ENCODE data around the gene ATP6V1F.

Gene ATP6V1F

GRCh38 chr7:128890306-128891109 lies 27.9 kb downstream of the ATP6V1F start:
- no peaks in the 10 kb centered on the region for H3K4me1 Mint-ChIP-seq
- H3K27me3 Mint-ChIP-seq: peaks cover 16% of the 10 kb centered on the region
- H3K9me3 Mint-ChIP-seq: no peaks in the 10 kb centered on the region
- no peak overlapping the region for H3K27ac Mint-ChIP-seq
- peak overlapping the region; percentile 49 for H3K4me3 Mint-ChIP-seq
- no peaks in the 10 kb centered on the region for H3K36me3 Mint-ChIP-seq
- ATAC-seq: peak; percentile 28

- Mint-ChIP-seq H3K27me3 (peaks cover 9% of the 10 kb centered on the region), H3K9me3 (no peaks in the 10 kb centered on the region), H3K27ac (no peak overlapping the region), H3K36me3 (no peaks in the 10 kb centered on the region), H3K4me1 (no peaks in the 10 kb centered on the region), H3K4me3 (no peak overlapping the region)
- peak; percentile 47 for ATAC-seq
These were observed 28.7 kb downstream of the ATP6V1F start for GRCh38 chr7:128891110-128891941.

- ATAC-seq: no peak
- Mint-ChIP-seq H3K9me3 (no peaks in the 10 kb centered on the region), H3K4me3 (no peak overlapping the region), H3K36me3 (no peaks in the 10 kb centered on the region), H3K27ac (no peak overlapping the region), H3K4me1 (no peaks in the 10 kb centered on the region), H3K27me3 (peaks cover 9% of the 10 kb centered on the region)
These were observed 29.2 kb downstream of the ATP6V1F start for GRCh38 chr7:128891942-128892269.

GRCh38 chr7:128892521-128893250 lies 30.0 kb downstream of the ATP6V1F start:
- H3K27me3 Mint-ChIP-seq: peaks cover 9% of the 10 kb centered on the region
- H3K9me3 Mint-ChIP-seq: no peaks in the 10 kb centered on the region
- H3K4me1 Mint-ChIP-seq: no peaks in the 10 kb centered on the region
- no peak overlapping the region for H3K27ac Mint-ChIP-seq
- H3K36me3 Mint-ChIP-seq: no peaks in the 10 kb centered on the region
- ATAC-seq: no peak
- H3K4me3 Mint-ChIP-seq: no peak overlapping the region

GRCh38 chr7:128893251-128894100 lies 30.8 kb downstream of the ATP6V1F start:
- Mint-ChIP-seq H3K27ac (no peak overlapping the region), H3K4me1 (no peaks in the 10 kb centered on the region), H3K36me3 (peaks cover 3% of the 10 kb centered on the region), H3K27me3 (peaks cover 9% of the 10 kb centered on the region), H3K4me3 (no peak overlapping the region), H3K9me3 (peaks cover 1% of the 10 kb centered on the region)
- no peak for ATAC-seq

GRCh38 chr7:128894101-128894440 lies 31.4 kb downstream of the ATP6V1F start:
- Mint-ChIP-seq H3K4me1 (no peaks in the 10 kb centered on the region), H3K9me3 (peaks cover 3% of the 10 kb centered on the region), H3K4me3 (no peak overlapping the region), H3K27me3 (peaks cover 9% of the 10 kb centered on the region), H3K27ac (no peak overlapping the region), H3K36me3 (peaks cover 6% of the 10 kb centered on the region)
- no peak for ATAC-seq

- Mint-ChIP-seq H3K4me1 (no peaks in the 10 kb centered on the region), H3K9me3 (peaks cover 3% of the 10 kb centered on the region), H3K36me3 (peaks cover 6% of the 10 kb centered on the region), H3K27ac (no peak overlapping the region), H3K27me3 (peaks cover under 1% of the 10 kb centered on the region), H3K4me3 (no peak overlapping the region)
- no peak for ATAC-seq
These were observed 32.7 kb downstream of the ATP6V1F start for GRCh38 chr7:128895320-128895719.

GRCh38 chr7:128899392-128899791 lies 36.7 kb downstream of the ATP6V1F start:
- no peaks in the 10 kb centered on the region for H3K27me3 Mint-ChIP-seq
- no peak for ATAC-seq
- no peak overlapping the region for H3K27ac Mint-ChIP-seq
- peaks cover 3% of the 10 kb centered on the region for H3K4me1 Mint-ChIP-seq
- H3K9me3 Mint-ChIP-seq: peaks cover 3% of the 10 kb centered on the region
- H3K36me3 Mint-ChIP-seq: peaks cover 6% of the 10 kb centered on the region
- H3K4me3 Mint-ChIP-seq: no peak overlapping the region

GRCh38 chr7:128900237-128900636 lies 37.6 kb downstream of the ATP6V1F start:
- peaks cover 3% of the 10 kb centered on the region for H3K9me3 Mint-ChIP-seq
- no peak overlapping the region for H3K4me3 Mint-ChIP-seq
- no peak overlapping the region for H3K27ac Mint-ChIP-seq
- peaks cover 6% of the 10 kb centered on the region for H3K36me3 Mint-ChIP-seq
- peaks cover 12% of the 10 kb centered on the region for H3K4me1 Mint-ChIP-seq
- H3K27me3 Mint-ChIP-seq: no peaks in the 10 kb centered on the region
- no peak for ATAC-seq

GRCh38 chr7:128902761-128903585 lies 40.3 kb downstream of the ATP6V1F start:
- Mint-ChIP-seq H3K27ac (peak overlapping the region; percentile 5), H3K4me3 (no peak overlapping the region), H3K4me1 (peaks cover 24% of the 10 kb centered on the region), H3K27me3 (peaks cover 5% of the 10 kb centered on the region), H3K36me3 (peaks cover 6% of the 10 kb centered on the region), H3K9me3 (peaks cover 3% of the 10 kb centered on the region)
- ATAC-seq: no peak

GRCh38 chr7:128903621-128904361 lies 41.1 kb downstream of the ATP6V1F start:
- Mint-ChIP-seq H3K27ac (peak overlapping the region; percentile 82), H3K4me1 (peaks cover 28% of the 10 kb centered on the region), H3K36me3 (no peaks in the 10 kb centered on the region), H3K4me3 (no peak overlapping the region), H3K27me3 (peaks cover 13% of the 10 kb centered on the region), H3K9me3 (no peaks in the 10 kb centered on the region)
- no peak for ATAC-seq

GRCh38 chr7:128904381-128905197 lies 41.9 kb downstream of the ATP6V1F start:
- H3K9me3 Mint-ChIP-seq: no peaks in the 10 kb centered on the region
- no peak overlapping the region for H3K4me3 Mint-ChIP-seq
- H3K36me3 Mint-ChIP-seq: no peaks in the 10 kb centered on the region
- peaks cover 32% of the 10 kb centered on the region for H3K4me1 Mint-ChIP-seq
- peak; percentile 71 for ATAC-seq
- H3K27ac Mint-ChIP-seq: peak overlapping the region; percentile 82
- peaks cover 21% of the 10 kb centered on the region for H3K27me3 Mint-ChIP-seq
